ENCODE results near the gene EHMT1. TPM values are rescaled to one million over a fixed set of nuclear protein-coding genes. Genes with fewer than 3 reads are reported as not detected.
"Not testable (repeated sequence)": the region's sequence is repeated elsewhere in the genome, so short reads cannot be mapped to it uniquely, and the experiment has no call there.

Gene EHMT1
- total RNA-seq, 2 experiments from 2014 or later, result 145 to 295 TPM

- POLR2A ChIA-PET, result no interaction called here
- CTCF ChIA-PET (ENCODE audit: unreplicated experiment), result no interaction called here
- intact Hi-C loops (cut with micrococcal nuclease; ENCODE audit: unreplicated experiment), result no loop called here
Measured at GRCh38 chr9:137809040-137809576, 190.3 kb downstream of the EHMT1 start.

GRCh38 chr9:137809726-137810450 is 191.1 kb downstream of the EHMT1 start:
- intact Hi-C loops (cut with micrococcal nuclease; ENCODE audit: unreplicated experiment); POLR2A ChIA-PET; H3K4me3 ChIP-seq (ENCODE audit: low read depth, low read length, poor library complexity, severe bottlenecking); CTCF ChIA-PET (ENCODE audit: unreplicated experiment); H4K20me1 ChIP-seq (ENCODE audit: insufficient read depth, low read length); H3K79me2 ChIP-seq (ENCODE audit: insufficient read depth, low read depth, low read length); H2AFZ ChIP-seq (ENCODE audit: low read length); BruUV-seq (replicated peaks); H3K4me2 ChIP-seq (ENCODE audit: low read length); H3K4me1 ChIP-seq (ENCODE audit: insufficient read depth, low read length, poor library complexity, severe bottlenecking); H3K9me3 ChIP-seq (ENCODE audit: low read length); H3K27ac ChIP-seq (ENCODE audit: low read depth, low read length, poor library complexity, severe bottlenecking); H3K9me2 ChIP-seq (ENCODE audit: insufficient read depth, low read length); DNase-seq (ENCODE audit: low spot score): not testable (repeated sequence)
- peaks cover 89% of the 10 kb centered on the region for H3K36me3 ChIP-seq (ENCODE audit: insufficient read depth, low read length)

More at GRCh38 chr9:137809040-137809576, 190.3 kb downstream of the EHMT1 start:
- Histone ChIP-seq H3K79me2 (ENCODE audit: insufficient read depth, low read depth, low read length) (no peaks in the 10 kb centered on the region), H3K4me3 (ENCODE audit: low read depth, low read length, poor library complexity, severe bottlenecking) (no peak overlapping the region), H3K9me3 (ENCODE audit: low read length) (no peaks in the 10 kb centered on the region), H2AFZ (ENCODE audit: low read length) (no peak overlapping the region), H4K20me1 (ENCODE audit: insufficient read depth, low read length) (no peaks in the 10 kb centered on the region), H3K4me2 (ENCODE audit: low read length) (no peak overlapping the region), H3K36me3 (ENCODE audit: insufficient read depth, low read length) (peaks cover 89% of the 10 kb centered on the region), H3K4me1 (ENCODE audit: insufficient read depth, low read length, poor library complexity, severe bottlenecking) (peaks cover 5% of the 10 kb centered on the region), H3K9me2 (ENCODE audit: insufficient read depth, low read length) (no peaks in the 10 kb centered on the region), H3K27ac (ENCODE audit: low read depth, low read length, poor library complexity, severe bottlenecking) (no peak overlapping the region)
- TF ChIP-seq CTCF (conservative IDR thresholded peaks at IDR 0.05; ENCODE audit: low read length) (no peak), EZH2phosphoT487 (IDR thresholded peaks at IDR 0.05; ENCODE audit: borderline replicate concordance, low read depth, low read length) (no peak)
- DNase-seq (ENCODE audit: low spot score), result peak; percentile 35
- BruUV-seq (replicated peaks), result no TSS peak

- peaks cover 95% of the 10 kb centered on the region for H3K36me3 ChIP-seq (ENCODE audit: insufficient read depth, low read length)
- H3K27ac ChIP-seq (ENCODE audit: low read depth, low read length, poor library complexity, severe bottlenecking), result no peak overlapping the region
- no peaks in the 10 kb centered on the region for H3K9me2 ChIP-seq (ENCODE audit: insufficient read depth, low read length)
- no peak overlapping the region for H3K4me3 ChIP-seq (ENCODE audit: low read depth, low read length, poor library complexity, severe bottlenecking)
- H3K9me3 ChIP-seq (ENCODE audit: low read length), result no peaks in the 10 kb centered on the region
- DNase-seq (ENCODE audit: low spot score), result no peak
- ChIA-PET CTCF (ENCODE audit: unreplicated experiment) (no interaction called here), POLR2A (no interaction called here)
- no peaks in the 10 kb centered on the region for H4K20me1 ChIP-seq (ENCODE audit: insufficient read depth, low read length)
- intact Hi-C loops (cut with micrococcal nuclease; ENCODE audit: unreplicated experiment), result no loop called here
- H3K4me1 ChIP-seq (ENCODE audit: insufficient read depth, low read length, poor library complexity, severe bottlenecking), result peaks cover 5% of the 10 kb centered on the region
- no TSS peak for BruUV-seq (replicated peaks)
- H3K4me2 ChIP-seq (ENCODE audit: low read length), result no peak overlapping the region
- H3K79me2 ChIP-seq (ENCODE audit: insufficient read depth, low read depth, low read length), result no peaks in the 10 kb centered on the region
- no peak overlapping the region for H2AFZ ChIP-seq (ENCODE audit: low read length)
- TF ChIP-seq CTCF (conservative IDR thresholded peaks at IDR 0.05; ENCODE audit: low read length), result no peak
- TF ChIP-seq EZH2phosphoT487 (IDR thresholded peaks at IDR 0.05; ENCODE audit: borderline replicate concordance, low read depth, low read length), result no peak
Measured at GRCh38 chr9:137811283-137811870, 192.6 kb downstream of the EHMT1 start.
